Fibroblast of mammary gland (primary cell): ENCODE results near the gene ASIC3.

ENCODE experiments used
- DNase-seq: peaks from one replicate; pipeline ENCODE4 v3.0.0-alpha.2; 2010; ENCODE audit warnings: low read depth
- H3K4me3 ChIP-seq: 2 replicates; pipeline ENCODE4 v1.5.1; 2011; ENCODE audit warnings: low read depth, mild to moderate bottlenecking, low read length, moderate library complexity; ENCODE audit not compliant: control insufficient read depth
- TF ChIP-seq, protein P1 (sequence below): conservative IDR thresholded peaks from 2 replicates; pipeline ENCODE4 v1.5.1; 2011; ENCODE audit warnings: low read depth, low read length, inconsistent platforms; ENCODE audit not compliant: control insufficient read depth, insufficient read depth

The ASIC3 gene

DNA sequence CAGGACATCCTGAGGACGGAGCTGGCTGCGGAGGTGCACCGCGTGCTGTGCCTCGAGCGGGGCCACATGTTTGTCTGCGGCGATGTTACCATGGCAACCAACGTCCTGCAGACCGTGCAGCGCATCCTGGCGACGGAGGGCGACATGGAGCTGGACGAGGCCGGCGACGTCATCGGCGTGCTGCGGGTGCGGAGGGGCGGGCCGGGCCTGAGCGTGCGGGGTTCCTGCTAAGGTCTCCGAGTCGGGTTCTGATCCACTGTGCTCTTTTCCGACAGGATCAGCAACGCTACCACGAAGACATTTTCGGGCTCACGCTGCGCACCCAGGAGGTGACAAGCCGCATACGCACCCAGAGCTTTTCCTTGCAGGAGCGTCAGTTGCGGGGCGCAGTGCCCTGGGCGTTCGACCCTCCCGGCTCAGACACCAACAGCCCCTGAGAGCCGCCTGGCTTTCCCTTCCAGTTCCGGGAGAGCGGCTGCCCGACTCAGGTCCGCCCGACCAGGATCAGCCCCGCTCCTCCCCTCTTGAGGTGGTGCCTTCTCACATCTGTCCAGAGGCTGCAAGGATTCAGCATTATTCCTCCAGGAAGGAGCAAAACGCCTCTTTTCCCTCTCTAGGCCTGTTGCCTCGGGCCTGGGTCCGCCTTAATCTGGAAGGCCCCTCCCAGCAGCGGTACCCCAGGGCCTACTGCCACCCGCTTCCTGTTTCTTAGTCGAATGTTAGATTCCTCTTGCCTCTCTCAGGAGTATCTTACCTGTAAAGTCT lies 34.4 kb upstream of the ASIC3 start:
- peak overlapping the region; percentile 36 for H3K4me3 ChIP-seq
- TF ChIP-seq, protein P1, sequence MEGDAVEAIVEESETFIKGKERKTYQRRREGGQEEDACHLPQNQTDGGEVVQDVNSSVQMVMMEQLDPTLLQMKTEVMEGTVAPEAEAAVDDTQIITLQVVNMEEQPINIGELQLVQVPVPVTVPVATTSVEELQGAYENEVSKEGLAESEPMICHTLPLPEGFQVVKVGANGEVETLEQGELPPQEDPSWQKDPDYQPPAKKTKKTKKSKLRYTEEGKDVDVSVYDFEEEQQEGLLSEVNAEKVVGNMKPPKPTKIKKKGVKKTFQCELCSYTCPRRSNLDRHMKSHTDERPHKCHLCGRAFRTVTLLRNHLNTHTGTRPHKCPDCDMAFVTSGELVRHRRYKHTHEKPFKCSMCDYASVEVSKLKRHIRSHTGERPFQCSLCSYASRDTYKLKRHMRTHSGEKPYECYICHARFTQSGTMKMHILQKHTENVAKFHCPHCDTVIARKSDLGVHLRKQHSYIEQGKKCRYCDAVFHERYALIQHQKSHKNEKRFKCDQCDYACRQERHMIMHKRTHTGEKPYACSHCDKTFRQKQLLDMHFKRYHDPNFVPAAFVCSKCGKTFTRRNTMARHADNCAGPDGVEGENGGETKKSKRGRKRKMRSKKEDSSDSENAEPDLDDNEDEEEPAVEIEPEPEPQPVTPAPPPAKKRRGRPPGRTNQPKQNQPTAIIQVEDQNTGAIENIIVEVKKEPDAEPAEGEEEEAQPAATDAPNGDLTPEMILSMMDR, result no peak
- peak; percentile 67 for DNase-seq

DNA sequence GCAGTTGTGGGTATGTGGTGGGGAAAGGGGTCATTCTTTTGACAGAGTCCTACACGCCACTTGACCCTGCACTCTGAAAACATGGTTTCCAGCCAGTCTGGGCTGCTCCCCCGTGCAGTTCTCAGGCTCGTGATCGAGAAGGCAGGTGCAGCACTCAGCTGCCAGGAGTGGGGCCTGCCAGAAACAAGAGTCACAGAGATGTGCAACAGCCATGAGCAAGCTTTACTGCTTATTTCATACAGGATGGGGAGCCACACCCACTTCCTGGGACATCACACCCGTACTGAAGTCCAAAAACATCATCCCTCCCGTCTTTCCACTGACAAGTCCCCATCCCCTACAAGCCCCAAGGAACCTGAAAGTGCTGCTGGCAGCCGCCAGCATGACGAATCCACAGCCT lies 33.4 kb upstream of the ASIC3 start:
- H3K4me3 ChIP-seq, result no peak overlapping the region
- TF ChIP-seq, protein P1, result no peak
- peak; percentile 36 for DNase-seq

DNA sequence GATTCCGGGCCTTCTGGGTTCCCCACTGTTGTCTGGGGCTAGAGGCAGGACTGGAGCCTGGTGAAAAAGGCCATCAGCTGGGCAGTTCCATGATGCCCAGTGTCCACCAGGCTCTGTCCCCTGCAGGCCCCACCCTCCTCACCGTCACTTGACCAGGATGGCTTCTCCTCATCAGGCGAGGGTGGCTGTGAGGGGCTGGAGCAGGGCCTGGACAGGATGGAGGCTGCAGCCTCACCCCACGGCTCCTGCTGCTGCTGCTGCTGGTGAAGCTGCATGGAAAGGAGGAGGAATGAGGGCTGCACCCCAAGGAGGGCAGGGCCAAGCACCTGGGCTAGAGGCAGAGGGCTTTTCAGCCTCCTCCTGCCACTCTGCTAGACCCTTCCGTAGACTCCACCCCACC lies 32.4 kb upstream of the ASIC3 start:
- H3K4me3 ChIP-seq, result no peak overlapping the region
- no peak for DNase-seq
- TF ChIP-seq, protein P1, result no peak

DNA sequence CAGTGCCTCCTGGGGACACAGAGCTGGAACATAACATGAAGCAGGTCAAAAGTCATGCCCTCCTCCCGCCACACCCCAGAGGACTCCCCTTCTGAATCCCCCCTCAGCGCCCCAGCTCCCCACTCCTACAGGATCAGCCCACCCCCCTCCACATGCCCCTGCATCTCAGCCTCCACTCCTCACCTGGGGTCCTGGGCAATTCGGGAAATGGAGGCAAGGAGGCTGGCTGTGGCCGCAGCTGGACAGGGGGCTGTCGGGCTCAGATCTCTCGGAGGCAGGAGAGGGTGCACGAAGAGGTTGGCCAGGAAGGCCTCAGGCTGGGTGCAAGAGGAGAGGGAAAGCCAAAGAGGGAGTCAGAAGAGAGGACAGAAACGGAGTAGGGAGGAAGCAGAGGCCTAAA lies 31.8 kb upstream of the ASIC3 start:
- DNase-seq, result no peak

DNA sequence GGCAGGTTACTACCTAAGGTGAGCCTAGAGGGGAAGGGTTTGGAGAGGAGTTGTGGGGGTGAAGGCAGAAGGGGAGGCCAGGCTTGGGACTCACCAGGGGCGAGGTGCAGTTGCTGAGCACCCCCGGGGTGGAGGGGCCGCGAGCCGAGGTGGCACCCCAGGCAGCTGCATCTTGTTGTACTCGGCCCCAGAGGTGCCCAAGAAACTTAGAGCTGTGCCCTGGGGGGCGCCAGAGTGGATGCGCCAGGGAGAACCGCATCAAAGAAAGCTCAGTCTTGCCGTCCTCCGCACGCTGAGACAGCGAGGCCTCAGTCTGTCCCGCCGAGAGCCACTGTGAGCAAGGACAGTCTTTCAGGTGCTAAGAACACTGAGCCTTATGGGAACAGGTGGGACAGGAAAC lies 31.4 kb upstream of the ASIC3 start:
- no peak for DNase-seq
- H3K4me3 ChIP-seq, result no peak overlapping the region
- TF ChIP-seq, protein P1, result no peak

More for the DNA sequence above, 31.8 kb upstream of the ASIC3 start:
- H3K4me3 ChIP-seq, result no peak overlapping the region
- TF ChIP-seq, protein P1, result no peak

DNA sequence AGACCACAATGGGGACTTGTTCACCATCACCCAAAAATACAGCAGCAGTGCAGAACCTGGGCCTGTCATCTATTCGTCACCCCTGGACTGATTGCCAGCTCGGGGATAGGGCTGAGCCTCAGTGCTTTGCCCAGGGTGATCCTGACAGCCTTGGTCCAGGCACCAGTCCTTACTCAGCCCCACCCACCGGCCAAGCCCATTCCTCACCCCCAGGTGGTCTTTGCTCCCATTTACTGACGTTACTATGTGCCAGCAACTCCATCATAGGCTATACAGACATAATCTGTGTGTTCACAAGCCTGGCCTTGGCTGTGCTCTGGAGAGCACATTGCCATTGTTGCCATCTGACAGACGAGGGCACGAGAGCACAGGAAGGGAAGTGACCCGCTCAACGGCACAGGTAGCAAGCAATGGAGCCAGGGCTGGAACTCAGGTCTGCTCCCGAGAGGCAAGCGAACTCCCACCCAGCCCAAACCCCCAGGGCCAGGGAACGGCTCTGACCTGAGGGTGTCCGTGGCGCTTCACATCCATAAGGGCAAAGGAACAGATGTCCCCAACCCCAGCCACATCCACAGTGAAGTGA lies 30.9 kb upstream of the ASIC3 start:
- no peak overlapping the region for H3K4me3 ChIP-seq
- TF ChIP-seq, protein P1, result no peak
- DNase-seq, result no peak
